ENCODE measurements around the gene MYH6. TPM values are rescaled to one million over a fixed set of nuclear protein-coding genes. Genes with fewer than 3 reads are reported as not detected.

The MYH6 gene
- total and polyA plus RNA-seq, 7 donors = 44.1 to 532 (median 138) TPM

GRCh38 chr14:23375527-23376251, 32.4 kb downstream of the MYH6 start:
- H3K27me3 ChIP-seq (ENCODE audit: insufficient read depth in 3 of 3, low read length in 2 of 3) = peaks cover 0 to under 1% (median 0%) of the 10 kb centered on the region in 3 donors
- ATAC-seq (no peak), DNase-seq (no peak)
- 83 to 87% (median 87%) methylated on average over 21 of the region's 21 CpGs for WGBS, 3 donors
- no peaks in the 10 kb centered on the region for H3K4me1 ChIP-seq
- peaks cover 0 to 3% of the 10 kb centered on the region in 2 donors for H3K36me3 ChIP-seq (ENCODE audit: insufficient read depth in 1 of 2, low read depth in 1 of 2)
- intact Hi-C loops (cut with DNase I) = loop anchor here in 1 of 2 donors (5.0 kb wide), 1 partner anchor 48 kb away; no protein-coding TSS in a partner anchor
- no peaks in the 10 kb centered on the region for H3K9me3 ChIP-seq
- TF ChIP-seq, protein P1, sequence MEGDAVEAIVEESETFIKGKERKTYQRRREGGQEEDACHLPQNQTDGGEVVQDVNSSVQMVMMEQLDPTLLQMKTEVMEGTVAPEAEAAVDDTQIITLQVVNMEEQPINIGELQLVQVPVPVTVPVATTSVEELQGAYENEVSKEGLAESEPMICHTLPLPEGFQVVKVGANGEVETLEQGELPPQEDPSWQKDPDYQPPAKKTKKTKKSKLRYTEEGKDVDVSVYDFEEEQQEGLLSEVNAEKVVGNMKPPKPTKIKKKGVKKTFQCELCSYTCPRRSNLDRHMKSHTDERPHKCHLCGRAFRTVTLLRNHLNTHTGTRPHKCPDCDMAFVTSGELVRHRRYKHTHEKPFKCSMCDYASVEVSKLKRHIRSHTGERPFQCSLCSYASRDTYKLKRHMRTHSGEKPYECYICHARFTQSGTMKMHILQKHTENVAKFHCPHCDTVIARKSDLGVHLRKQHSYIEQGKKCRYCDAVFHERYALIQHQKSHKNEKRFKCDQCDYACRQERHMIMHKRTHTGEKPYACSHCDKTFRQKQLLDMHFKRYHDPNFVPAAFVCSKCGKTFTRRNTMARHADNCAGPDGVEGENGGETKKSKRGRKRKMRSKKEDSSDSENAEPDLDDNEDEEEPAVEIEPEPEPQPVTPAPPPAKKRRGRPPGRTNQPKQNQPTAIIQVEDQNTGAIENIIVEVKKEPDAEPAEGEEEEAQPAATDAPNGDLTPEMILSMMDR (IDR thresholded peaks at IDR 0.05) = no peak
- H3K27ac ChIP-seq = no peak overlapping the region
- no peak overlapping the region for H3K4me3 ChIP-seq

- Histone ChIP-seq H3K4me1 (no peaks in the 10 kb centered on the region), H3K9me3 (no peaks in the 10 kb centered on the region), H3K27ac (no peak overlapping the region), H3K27me3 (ENCODE audit: insufficient read depth in 3 of 3, low read length in 2 of 3) (peaks cover 0 to 3% (median 0%) of the 10 kb centered on the region in 3 donors), H3K36me3 (ENCODE audit: insufficient read depth in 1 of 2, low read depth in 1 of 2) (no peaks in the 10 kb centered on the region), H3K4me3 (no peak overlapping the region)
- DNase-seq (no peak), ATAC-seq (peak in 1 of 4 donors; percentile 21)
- TF ChIP-seq, protein P1 (IDR thresholded peaks at IDR 0.05) = no peak
- WGBS, 3 donors = 84 to 89% (median 87%) methylated on average over 3 of the region's 3 CpGs
- intact Hi-C loops (cut with DNase I) = no loop called here
Measured at GRCh38 chr14:23373041-23373440, 35.0 kb downstream of the MYH6 start.

DNA sequence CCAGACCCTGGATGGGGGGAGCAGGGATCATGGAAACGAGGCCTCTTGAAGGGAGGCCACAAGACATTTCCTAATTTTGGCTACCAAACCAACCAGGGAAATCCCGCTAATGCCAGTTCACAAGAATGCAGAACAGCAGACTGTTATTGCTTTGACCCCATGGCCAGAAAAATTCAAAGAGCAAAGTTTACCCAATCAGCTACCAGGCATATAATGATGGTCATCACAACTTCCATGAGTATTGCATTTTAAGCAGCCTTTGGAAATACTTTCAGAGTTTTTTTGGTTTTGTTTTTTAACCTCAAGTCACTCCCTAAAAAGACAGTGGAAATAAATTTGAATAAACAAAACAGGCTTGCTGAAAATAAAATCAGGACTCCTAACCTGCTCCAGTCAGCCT, 35.6 kb downstream of the MYH6 start, which contains the start of gene IL25:
Gene IL25 (plus strand): TSS at position 301 of the 400 bp plus-strand sequence.
- no peaks in the 10 kb centered on the region for H3K9me3 ChIP-seq
- H3K36me3 ChIP-seq (ENCODE audit: insufficient read depth in 1 of 2, low read depth in 1 of 2) = no peaks in the 10 kb centered on the region
- H3K27ac ChIP-seq = no peak within 1 kb of the TSS
- ATAC-seq (no peak), DNase-seq (no peak)
- H3K27me3 ChIP-seq (ENCODE audit: insufficient read depth in 3 of 3, low read length in 2 of 3) = peaks cover 0 to 3% (median 0%) of the 10 kb centered on the region in 3 donors
- H3K4me1 ChIP-seq = no peaks in the 10 kb centered on the region
- 67 to 77% (median 75%) methylated on average over 2 of the region's 2 CpGs for WGBS, 3 donors
- TF ChIP-seq, protein P1 (IDR thresholded peaks at IDR 0.05) = no peak
- no peak within 1 kb of the TSS for H3K4me3 ChIP-seq
- intact Hi-C loops (cut with DNase I) = no loop called here

DNA sequence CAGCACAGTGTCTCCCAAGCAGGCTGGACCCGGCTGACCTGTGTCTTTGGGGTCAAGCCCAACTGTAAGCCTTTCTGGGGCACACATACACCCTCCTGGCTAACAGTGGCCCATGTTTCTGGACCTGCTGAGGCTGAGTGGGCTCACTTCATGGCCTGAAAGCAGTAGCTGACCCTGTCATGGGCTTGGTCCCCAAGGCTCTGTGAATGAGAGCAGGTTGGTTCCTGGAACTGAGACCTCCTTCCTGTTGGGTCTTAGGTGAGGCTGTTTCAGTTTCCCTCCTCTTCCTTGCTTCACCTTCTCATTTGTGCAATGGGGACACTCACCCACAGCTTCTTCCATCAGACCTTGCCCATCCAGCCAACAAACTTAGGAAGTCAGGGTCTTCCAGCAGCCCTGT, 36.2 kb downstream of the MYH6 start:
- no peak for ATAC-seq
- H3K27ac ChIP-seq = no peak overlapping the region
- intact Hi-C loops (cut with DNase I) = no loop called here

More for the DNA sequence above, 36.2 kb downstream of the MYH6 start:
- TF ChIP-seq, protein P1 (IDR thresholded peaks at IDR 0.05) = no peak
- WGBS, 3 donors = 73 to 84% (median 83%) methylated on average over 1 of the region's 1 CpG
- Histone ChIP-seq H3K9me3 (no peaks in the 10 kb centered on the region), H3K4me3 (no peak overlapping the region), H3K4me1 (no peaks in the 10 kb centered on the region), H3K27me3 (ENCODE audit: insufficient read depth in 3 of 3, low read length in 2 of 3) (peaks cover 0 to 3% (median under 1%) of the 10 kb centered on the region in 3 donors), H3K36me3 (ENCODE audit: insufficient read depth in 1 of 2, low read depth in 1 of 2) (no peaks in the 10 kb centered on the region)
- DNase-seq = no peak
